ENCODE results near the gene UGT1A10. TPM values are rescaled to one million over a fixed set of nuclear protein-coding genes. Genes with fewer than 3 reads are reported as not detected.

Gene UGT1A10
- total RNA-seq, 1 experiment from 2014 or later = not detected

DNA sequence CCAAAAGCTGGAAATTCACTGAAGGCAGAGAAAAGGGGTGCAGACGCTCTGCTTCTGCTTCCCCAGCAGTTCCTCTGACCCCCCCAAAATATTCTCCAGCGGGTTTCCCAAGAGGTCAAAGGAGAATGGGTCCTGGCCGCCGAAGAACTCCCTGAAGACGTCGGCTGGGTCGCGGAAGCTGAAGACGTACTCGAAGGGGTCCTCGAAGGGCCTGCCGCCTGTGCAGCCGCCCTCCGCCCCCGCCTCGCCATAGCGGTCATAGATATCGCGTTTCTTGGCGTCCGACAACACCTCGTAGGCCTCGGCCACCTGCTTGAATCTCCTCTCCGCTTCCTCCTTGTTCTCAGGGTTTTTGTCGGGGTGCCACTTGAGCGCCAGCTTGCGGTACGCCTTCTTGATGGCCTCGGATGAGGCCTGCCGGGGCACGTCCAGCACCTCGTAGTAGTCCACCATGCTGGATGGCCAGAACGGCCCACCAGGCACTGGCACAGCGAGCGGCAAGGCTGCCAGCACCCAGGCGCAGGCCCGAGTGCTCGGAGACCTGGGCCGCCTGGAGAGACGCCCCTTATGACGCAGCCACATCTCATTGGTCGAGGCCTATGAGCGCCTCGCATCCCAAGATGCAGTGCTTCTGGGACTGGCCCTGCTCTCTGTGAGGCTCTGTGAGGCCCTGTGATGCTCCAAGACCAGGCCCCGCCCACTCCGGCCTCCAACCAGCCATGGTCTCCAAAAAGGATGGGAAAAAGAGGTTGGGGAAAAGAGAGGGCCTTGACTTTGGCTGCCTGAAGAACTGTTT is 107.4 kb downstream of the UGT1A10 start:
- no peak overlapping the region for H3K4me3 ChIP-seq (replicated peaks in 1 of 2; ENCODE audit: low read depth in 1 of 2, low read length in 2 of 2)
- intact Hi-C loops (cut with micrococcal nuclease) = no loop called here
- H3K36me3 ChIP-seq (ENCODE audit: control insufficient read depth in 1 of 2, insufficient read depth in 2 of 2, low read length in 2 of 2) = no peaks in the 10 kb centered on the region
- no peak overlapping the region for H3K9ac ChIP-seq (ENCODE audit: low read length)
- ATAC-seq (no peak), DNase-seq (ENCODE audit: low read depth, low spot score) (no peak)
- no peaks in the 10 kb centered on the region for H3K9me3 ChIP-seq (ENCODE audit: control insufficient read depth in 1 of 2, insufficient read depth in 1 of 2, low read depth in 1 of 2, low read length in 2 of 2)
- no peaks in the 10 kb centered on the region for H4K20me1 ChIP-seq (ENCODE audit: insufficient read depth)
- H3K27ac ChIP-seq (ENCODE audit: low read depth, low read length) = no peak overlapping the region
- no peaks in the 10 kb centered on the region for H3K27me3 ChIP-seq (ENCODE audit: insufficient read depth, low read length)
- ChIA-PET POLR2A (no interaction called here), RAD21 (ENCODE audit: low non-redundant PET in 1 of 2, low total read pairs in 2 of 2, uncharacterized antibody in 2 of 2, unreplicated experiment in 2 of 2) (no interaction called here), CTCF (no interaction called here)
- H2AFZ ChIP-seq (ENCODE audit: low read depth, low read length, poor library complexity, severe bottlenecking) = no peak overlapping the region
- no peaks in the 10 kb centered on the region for H3K79me2 ChIP-seq (ENCODE audit: insufficient read depth, low read length)
- H3K9me2 ChIP-seq (ENCODE audit: insufficient read depth) = no peaks in the 10 kb centered on the region
- no peak overlapping the region for H3K4me2 ChIP-seq (ENCODE audit: low read length)
- no peaks in the 10 kb centered on the region for H3K4me1 ChIP-seq (ENCODE audit: control insufficient read depth in 1 of 2, insufficient read depth in 2 of 2, low read length in 2 of 2)
- no peak for TF ChIP-seq EZH2phosphoT487 (IDR thresholded peaks at IDR 0.05; ENCODE audit: borderline replicate concordance)
- TF ChIP-seq YY1 (IDR thresholded peaks at IDR 0.05; ENCODE audit: extremely low read depth, insufficient replicate concordance, low read depth, low read length) = no peak
- TF ChIP-seq, protein P1, sequence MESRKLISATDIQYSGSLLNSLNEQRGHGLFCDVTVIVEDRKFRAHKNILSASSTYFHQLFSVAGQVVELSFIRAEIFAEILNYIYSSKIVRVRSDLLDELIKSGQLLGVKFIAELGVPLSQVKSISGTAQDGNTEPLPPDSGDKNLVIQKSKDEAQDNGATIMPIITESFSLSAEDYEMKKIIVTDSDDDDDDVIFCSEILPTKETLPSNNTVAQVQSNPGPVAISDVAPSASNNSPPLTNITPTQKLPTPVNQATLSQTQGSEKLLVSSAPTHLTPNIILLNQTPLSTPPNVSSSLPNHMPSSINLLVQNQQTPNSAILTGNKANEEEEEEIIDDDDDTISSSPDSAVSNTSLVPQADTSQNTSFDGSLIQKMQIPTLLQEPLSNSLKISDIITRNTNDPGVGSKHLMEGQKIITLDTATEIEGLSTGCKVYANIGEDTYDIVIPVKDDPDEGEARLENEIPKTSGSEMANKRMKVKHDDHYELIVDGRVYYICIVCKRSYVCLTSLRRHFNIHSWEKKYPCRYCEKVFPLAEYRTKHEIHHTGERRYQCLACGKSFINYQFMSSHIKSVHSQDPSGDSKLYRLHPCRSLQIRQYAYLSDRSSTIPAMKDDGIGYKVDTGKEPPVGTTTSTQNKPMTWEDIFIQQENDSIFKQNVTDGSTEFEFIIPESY (IDR thresholded peaks at IDR 0.05; ENCODE audit: extremely low read depth, insufficient replicate concordance, low read length) = no peak
- TF ChIP-seq SIN3A (IDR thresholded peaks at IDR 0.05; ENCODE audit: low read depth) = no peak
- TF ChIP-seq, protein P2, sequence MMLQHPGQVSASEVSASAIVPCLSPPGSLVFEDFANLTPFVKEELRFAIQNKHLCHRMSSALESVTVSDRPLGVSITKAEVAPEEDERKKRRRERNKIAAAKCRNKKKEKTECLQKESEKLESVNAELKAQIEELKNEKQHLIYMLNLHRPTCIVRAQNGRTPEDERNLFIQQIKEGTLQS (IDR thresholded peaks at IDR 0.05) = no peak
- TF ChIP-seq, protein P3, sequence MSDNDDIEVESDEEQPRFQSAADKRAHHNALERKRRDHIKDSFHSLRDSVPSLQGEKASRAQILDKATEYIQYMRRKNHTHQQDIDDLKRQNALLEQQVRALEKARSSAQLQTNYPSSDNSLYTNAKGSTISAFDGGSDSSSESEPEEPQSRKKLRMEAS (IDR thresholded peaks at IDR 0.05) = no peak
- TF ChIP-seq RAD21 (IDR thresholded peaks at IDR 0.05; ENCODE audit: low read depth) = no peak
- no peak for TF ChIP-seq ZNF274 (IDR thresholded peaks at IDR 0.05; ENCODE audit: low read depth, low read length)
- TF ChIP-seq, protein P4, sequence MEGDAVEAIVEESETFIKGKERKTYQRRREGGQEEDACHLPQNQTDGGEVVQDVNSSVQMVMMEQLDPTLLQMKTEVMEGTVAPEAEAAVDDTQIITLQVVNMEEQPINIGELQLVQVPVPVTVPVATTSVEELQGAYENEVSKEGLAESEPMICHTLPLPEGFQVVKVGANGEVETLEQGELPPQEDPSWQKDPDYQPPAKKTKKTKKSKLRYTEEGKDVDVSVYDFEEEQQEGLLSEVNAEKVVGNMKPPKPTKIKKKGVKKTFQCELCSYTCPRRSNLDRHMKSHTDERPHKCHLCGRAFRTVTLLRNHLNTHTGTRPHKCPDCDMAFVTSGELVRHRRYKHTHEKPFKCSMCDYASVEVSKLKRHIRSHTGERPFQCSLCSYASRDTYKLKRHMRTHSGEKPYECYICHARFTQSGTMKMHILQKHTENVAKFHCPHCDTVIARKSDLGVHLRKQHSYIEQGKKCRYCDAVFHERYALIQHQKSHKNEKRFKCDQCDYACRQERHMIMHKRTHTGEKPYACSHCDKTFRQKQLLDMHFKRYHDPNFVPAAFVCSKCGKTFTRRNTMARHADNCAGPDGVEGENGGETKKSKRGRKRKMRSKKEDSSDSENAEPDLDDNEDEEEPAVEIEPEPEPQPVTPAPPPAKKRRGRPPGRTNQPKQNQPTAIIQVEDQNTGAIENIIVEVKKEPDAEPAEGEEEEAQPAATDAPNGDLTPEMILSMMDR (IDR thresholded peaks at IDR 0.05 in 2 of 3, conservative IDR thresholded peaks at IDR 0.05 in 1 of 3; ENCODE audit: borderline replicate concordance in 1 of 3, insufficient read depth in 1 of 3, low read depth in 2 of 3, low read length in 2 of 3) = no peak
- BruUV-seq (replicated peaks) = no TSS peak

Measured in HCT116 (cell line).